Large intestine (tissue), 3 donors: ENCODE results near the gene CTNNA3. TPM values are rescaled to one million over a fixed set of nuclear protein-coding genes. Genes with fewer than 3 reads are reported as not detected.
"Not testable (repeated sequence)": the region's sequence is repeated elsewhere in the genome, so short reads cannot be mapped to it uniquely, and the experiment has no call there.

Experiments
- DNase-seq, 2 donors: peaks; one replicate each; pipeline versions ENCODE4 v3.0.0 to v3.0.0-alpha.2; 2013
- H3K27ac ChIP-seq: one replicate; pipeline ENCODE4 v1.5.1; 2013; ENCODE audit warnings: low read length
- H3K27me3 ChIP-seq: 2 replicates; pipeline ENCODE4 v1.6.1; 2013; ENCODE audit warnings: low read length; ENCODE audit not compliant: control insufficient read depth, insufficient read depth
- H3K36me3 ChIP-seq: 2 replicates; pipeline ENCODE4 v1.6.1; 2013; ENCODE audit warnings: low read length; ENCODE audit not compliant: control insufficient read depth, insufficient read depth
- H3K4me1 ChIP-seq: one replicate; pipeline ENCODE4 v1.6.1; 2013; ENCODE audit warnings: low read length; ENCODE audit not compliant: control insufficient read depth, insufficient read depth
- H3K4me3 ChIP-seq: one replicate; pipeline ENCODE4 v1.5.1; 2013; ENCODE audit warnings: low read length
- H3K9me3 ChIP-seq: one replicate; pipeline ENCODE4 v1.6.1; 2013; ENCODE audit warnings: mild to moderate bottlenecking, low read depth, low read length, moderate library complexity; ENCODE audit not compliant: control insufficient read depth
- WGBS: methylation state at CpG from one replicate; pipeline ENCODE4 v1.1.5; 2013; ENCODE audit warnings: low lambda C conversion rate; ENCODE audit not compliant: insufficient coverage; 5-methylcytosine and 5-hydroxymethylcytosine counted together
- polyA plus RNA-seq: library from polyadenylated mRNA; unstranded; fragments of 120-200 nt; gene quantifications from one replicate; pipeline ENCODE4 v1.2.1, GENCODE V29; 2013

Gene CTNNA3
- polyA plus RNA-seq, 1 donor, result 2.3 TPM

DNA sequence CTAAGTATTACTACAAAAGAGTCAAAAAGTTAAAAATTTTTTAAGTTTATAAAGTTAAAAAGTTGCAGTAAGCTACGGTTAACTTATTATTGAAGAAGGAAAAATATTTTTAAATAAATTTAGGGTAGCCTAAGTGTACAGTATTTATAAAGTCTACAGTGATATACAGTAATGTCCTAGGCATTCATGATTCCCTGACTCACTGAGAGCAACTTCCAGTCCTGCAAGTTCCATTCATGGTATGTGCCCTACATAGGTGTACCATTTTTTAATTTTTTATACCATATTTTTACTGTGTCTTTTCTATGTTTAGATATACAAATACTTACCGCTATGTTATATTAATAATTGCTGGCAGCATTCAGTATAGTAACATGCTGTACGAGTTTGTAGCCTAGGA, 92.3 kb downstream of the CTNNA3 start:
- no peak for DNase-seq
- Histone ChIP-seq H3K4me1 (no peaks in the 10 kb centered on the region), H3K36me3 (no peaks in the 10 kb centered on the region), H3K27me3 (no peaks in the 10 kb centered on the region), H3K4me3 (no peak overlapping the region), H3K27ac (no peak overlapping the region), H3K9me3 (no peaks in the 10 kb centered on the region)
- 86% methylated on average over 1 of the region's 3 CpGs for WGBS

DNA sequence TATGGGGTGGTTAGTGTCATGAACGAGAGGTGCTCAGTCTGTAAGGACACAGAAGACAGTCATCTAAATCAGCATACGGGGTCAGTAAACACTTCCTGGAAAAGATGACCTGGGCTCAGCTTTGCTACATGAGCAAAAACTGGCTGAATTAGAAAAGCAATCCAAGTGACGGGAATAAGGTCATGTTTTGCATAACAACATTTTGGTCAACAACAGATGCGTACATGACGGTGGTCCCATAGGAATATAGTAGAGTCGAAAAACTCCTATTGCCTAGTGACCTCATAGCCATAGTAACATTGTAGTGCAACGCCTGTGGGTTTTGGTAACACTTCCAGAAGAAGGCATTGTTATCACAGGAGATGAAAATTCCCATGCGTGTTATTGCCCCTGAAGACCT, 92.9 kb downstream of the CTNNA3 start:
- no peaks in the 10 kb centered on the region for H3K9me3 ChIP-seq
- DNase-seq, result no peak
- no peak overlapping the region for H3K27ac ChIP-seq
- H3K4me3 ChIP-seq, result no peak overlapping the region
- no peaks in the 10 kb centered on the region for H3K4me1 ChIP-seq
- no peaks in the 10 kb centered on the region for H3K36me3 ChIP-seq
- no peaks in the 10 kb centered on the region for H3K27me3 ChIP-seq
- WGBS, result 100% methylated on average over 1 of the region's 8 CpGs

DNA sequence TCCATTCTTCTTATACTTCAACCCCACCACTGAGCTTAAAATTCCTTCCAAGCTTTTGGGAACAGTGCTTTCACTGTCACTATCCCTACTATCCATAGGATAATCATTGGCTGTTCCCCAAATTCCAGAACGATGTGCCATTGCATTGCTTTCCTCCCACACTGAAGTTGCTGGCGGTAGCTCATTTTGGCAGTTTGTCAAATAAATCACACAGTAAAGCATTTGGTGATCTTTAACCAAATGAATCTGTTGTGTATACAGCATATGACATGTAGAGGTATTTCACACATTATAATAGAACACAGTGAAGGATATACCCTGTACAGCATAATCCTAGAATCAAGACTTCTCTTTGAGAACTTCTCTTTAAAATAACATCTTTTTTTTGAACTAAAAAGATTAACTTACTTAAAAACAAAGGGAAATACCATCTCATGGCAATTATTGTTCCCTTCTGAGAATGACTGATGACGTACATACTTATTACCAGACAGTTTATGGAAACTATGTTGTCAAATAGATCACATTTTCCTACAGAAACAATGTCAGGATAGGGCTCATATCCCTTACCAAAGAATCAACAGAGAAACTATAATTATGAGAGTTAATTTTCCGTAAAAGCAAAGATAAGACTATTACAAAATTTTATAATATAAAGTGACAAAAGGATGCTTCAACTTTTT, 93.6 kb downstream of the CTNNA3 start:
- H3K4me3 ChIP-seq, result no peak overlapping the region
- WGBS, result 90% methylated on average over 2 of the region's 4 CpGs
- no peaks in the 10 kb centered on the region for H3K36me3 ChIP-seq
- no peaks in the 10 kb centered on the region for H3K27me3 ChIP-seq
- no peak for DNase-seq
- no peaks in the 10 kb centered on the region for H3K4me1 ChIP-seq
- H3K27ac ChIP-seq, result no peak overlapping the region
- no peaks in the 10 kb centered on the region for H3K9me3 ChIP-seq

DNA sequence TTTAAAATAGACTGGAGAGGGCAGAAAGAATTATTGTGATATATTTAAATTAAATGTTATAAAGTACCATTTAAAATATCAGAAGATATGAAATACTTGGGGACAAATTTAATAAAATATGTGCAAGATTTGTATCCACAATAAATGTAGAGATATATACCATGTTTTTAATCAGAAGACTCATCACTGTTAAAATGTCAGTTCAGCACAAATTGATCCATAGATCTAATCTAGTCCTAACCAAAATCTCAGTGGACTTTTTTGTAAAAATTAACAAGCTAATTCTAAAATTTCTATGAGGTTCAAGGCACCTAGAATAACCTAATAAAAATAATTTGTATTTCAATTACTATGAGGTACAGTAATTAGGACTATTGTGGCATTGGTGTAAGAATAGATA, 96.4 kb downstream of the CTNNA3 start:
- no peaks in the 10 kb centered on the region for H3K27me3 ChIP-seq
- H3K4me1 ChIP-seq, result no peaks in the 10 kb centered on the region
- no peak overlapping the region for H3K4me3 ChIP-seq
- no peak for DNase-seq
- no peaks in the 10 kb centered on the region for H3K36me3 ChIP-seq
- no peak overlapping the region for H3K27ac ChIP-seq
- no peaks in the 10 kb centered on the region for H3K9me3 ChIP-seq

DNA sequence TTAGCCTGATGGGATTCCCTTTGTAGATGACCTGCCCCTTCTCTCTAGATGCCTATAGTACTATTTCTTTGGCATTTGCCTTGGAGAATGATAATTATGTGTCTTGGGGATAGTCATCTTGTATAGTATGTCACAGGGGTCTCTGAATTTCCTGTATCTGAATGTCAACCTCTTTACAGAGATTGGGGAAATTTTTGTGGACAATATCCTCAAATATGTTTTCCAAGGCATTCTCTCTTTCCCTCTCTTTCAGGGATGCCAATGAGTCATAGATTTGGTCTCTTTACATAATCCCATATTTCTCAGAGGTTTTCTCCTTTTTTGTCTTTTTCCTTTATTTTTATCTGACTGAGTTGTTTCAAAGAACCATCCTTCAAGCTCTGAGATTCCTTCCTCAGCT, 99.4 kb downstream of the CTNNA3 start:
- Histone ChIP-seq H3K27me3 (no peaks in the 10 kb centered on the region), H3K4me3 (no peak overlapping the region), H3K27ac (no peak overlapping the region), H3K36me3 (no peaks in the 10 kb centered on the region), H3K9me3 (no peaks in the 10 kb centered on the region), H3K4me1 (no peaks in the 10 kb centered on the region)
- DNase-seq, result no peak

DNA sequence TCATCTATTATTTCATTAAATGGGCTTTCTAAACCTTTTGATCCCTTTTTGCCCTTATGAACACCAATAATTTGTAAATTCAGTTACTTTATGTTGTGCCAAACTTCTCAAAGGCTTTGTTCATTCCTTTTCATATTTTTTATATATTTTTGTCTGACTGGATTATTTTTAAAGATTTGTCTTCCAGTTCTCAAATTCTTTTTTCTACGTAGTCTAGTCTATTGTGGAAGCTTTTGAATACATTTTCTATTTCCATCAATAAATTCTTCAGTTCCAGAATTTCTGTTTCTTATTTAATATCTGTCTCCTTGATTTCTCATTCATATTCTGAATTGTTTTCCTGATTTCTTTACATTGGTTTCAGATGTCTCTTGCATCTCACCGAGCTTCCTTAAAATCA, 108.2 kb downstream of the CTNNA3 start:
- Histone ChIP-seq H3K4me1 (no peaks in the 10 kb centered on the region), H3K36me3 (no peaks in the 10 kb centered on the region), H3K4me3 (no peak overlapping the region), H3K27ac (no peak overlapping the region), H3K27me3 (no peaks in the 10 kb centered on the region), H3K9me3 (peaks cover 9% of the 10 kb centered on the region)
- no peak for DNase-seq
- WGBS, result 77% methylated on average over 2 of the region's 2 CpGs

DNA sequence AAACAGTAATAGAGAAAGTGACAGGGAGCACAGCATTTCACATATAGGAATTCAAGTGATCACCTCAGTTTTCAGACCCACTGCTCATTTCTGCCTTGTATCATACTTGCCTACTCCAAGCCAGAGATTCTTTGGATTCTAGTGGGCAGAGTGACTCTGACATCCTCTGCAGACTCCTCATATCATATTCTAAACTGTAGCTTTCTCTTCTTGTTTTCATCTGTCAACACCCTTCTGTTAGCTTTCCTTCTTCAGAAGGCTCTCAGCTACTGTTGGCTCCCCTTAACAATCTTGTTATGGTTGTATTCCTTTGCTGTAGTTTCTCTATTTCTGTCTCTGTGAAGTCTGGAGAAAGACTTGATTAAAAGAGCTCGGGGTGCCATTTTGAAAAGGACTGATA, 120.5 kb downstream of the CTNNA3 start:
- WGBS, result 60% methylated on average over 1 of the region's 1 CpG
- Histone ChIP-seq H3K27ac (no peak overlapping the region), H3K4me1 (no peaks in the 10 kb centered on the region), H3K36me3 (no peaks in the 10 kb centered on the region), H3K27me3 (no peaks in the 10 kb centered on the region), H3K9me3 (no peaks in the 10 kb centered on the region), H3K4me3 (no peak overlapping the region)
- DNase-seq, result no peak

DNA sequence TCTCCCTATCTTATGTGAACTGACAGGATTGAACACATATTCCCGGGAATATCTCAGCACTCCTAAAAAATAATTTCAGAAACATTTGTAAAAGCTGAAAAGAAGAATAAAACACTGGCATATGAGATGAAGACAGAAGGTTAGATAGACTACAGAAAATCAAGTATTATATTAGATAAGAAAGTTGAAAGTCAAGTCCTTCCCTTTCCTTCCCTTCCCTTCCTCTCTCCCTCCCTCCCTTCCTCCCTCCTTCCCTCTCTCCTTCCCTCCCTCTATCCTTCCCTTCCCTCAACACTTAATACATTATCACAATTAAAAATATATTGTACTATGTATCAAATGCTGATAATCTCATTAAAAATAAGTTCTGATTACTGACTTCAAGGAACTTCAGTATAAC, 122.5 kb downstream of the CTNNA3 start:
- no peaks in the 10 kb centered on the region for H3K9me3 ChIP-seq
- no peak for DNase-seq
- H3K27me3 ChIP-seq, result no peaks in the 10 kb centered on the region
- H3K36me3 ChIP-seq, result no peaks in the 10 kb centered on the region
- WGBS, result 100% methylated on average over 1 of the region's 1 CpG
- H3K4me3 ChIP-seq, result no peak overlapping the region
- H3K27ac ChIP-seq, result no peak overlapping the region
- H3K4me1 ChIP-seq, result no peaks in the 10 kb centered on the region

DNA sequence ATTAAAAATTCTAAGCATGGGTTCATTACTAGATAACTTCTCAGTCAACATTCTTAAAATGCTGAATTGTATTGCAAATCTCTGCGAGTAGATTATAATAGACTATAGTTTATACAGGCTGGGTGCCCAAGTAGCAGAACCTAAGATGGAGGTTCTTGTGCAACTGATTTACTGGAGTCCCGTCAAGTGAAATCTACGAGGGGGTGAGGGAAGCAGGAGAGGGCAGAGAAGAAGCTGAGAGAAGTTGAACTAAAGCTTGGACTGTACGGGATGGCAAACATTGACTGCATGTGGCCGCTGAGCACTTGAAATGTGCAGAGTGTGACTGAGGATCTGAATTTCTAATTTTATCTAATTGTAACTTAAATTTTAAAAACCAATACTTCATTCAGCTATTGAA, 124.5 kb downstream of the CTNNA3 start:
- no peak overlapping the region for H3K4me3 ChIP-seq
- no peaks in the 10 kb centered on the region for H3K27me3 ChIP-seq
- no peaks in the 10 kb centered on the region for H3K36me3 ChIP-seq
- no peak for DNase-seq
- WGBS, result no CpG with 5 or more reads among the region's 5 CpGs
- no peaks in the 10 kb centered on the region for H3K9me3 ChIP-seq
- H3K27ac ChIP-seq, result no peak overlapping the region
- no peaks in the 10 kb centered on the region for H3K4me1 ChIP-seq

DNA sequence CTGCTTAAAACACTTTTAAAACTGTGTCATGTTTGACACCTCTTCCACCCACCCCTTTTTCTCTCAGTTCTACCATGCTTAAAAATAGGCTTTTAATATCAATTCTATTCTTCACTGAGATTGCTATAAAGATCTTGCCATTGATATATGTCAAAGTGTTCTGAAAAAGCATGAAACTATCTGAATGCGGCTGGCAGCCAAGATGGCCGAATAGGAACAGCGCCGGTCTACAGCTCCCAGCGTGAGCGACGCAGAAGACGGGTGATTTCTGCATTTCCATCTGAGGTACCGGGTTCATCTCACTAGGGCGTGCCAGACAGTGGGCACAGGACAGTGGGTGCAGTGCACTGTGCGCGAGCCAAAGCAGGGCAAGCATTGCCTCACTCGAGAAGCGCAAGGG, 137.7 kb downstream of the CTNNA3 start:
- H3K36me3 ChIP-seq, H3K4me1 ChIP-seq, H3K4me3 ChIP-seq, H3K27ac ChIP-seq, H3K9me3 ChIP-seq, H3K27me3 ChIP-seq, DNase-seq: not testable (repeated sequence)
- no CpG with 5 or more reads among the region's 14 CpGs for WGBS

DNA sequence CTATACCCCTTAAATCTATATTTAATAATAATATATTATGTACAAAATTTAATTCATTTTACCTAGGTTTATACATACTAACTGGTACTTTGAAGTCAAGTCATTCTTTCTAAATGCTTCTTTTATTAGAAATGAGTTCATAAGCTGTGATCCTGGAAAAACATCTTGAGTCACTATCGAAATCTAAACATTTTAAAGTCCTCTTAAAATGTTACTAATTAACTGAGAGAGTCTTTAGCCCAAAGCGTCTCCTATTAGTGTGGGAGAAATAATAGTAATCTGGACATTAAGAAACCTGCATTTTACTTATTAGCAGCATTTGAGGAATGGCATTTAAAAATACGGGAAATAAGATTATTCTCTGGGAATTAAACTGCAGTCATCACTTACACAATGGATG, 142.7 kb downstream of the CTNNA3 start:
- Histone ChIP-seq H3K36me3 (no peaks in the 10 kb centered on the region), H3K4me3 (no peak overlapping the region), H3K9me3 (no peaks in the 10 kb centered on the region), H3K4me1 (no peaks in the 10 kb centered on the region), H3K27ac (no peak overlapping the region), H3K27me3 (no peaks in the 10 kb centered on the region)
- DNase-seq, result no peak
- WGBS, result 76% methylated on average over 3 of the region's 3 CpGs
